Stimulated activated naive CD4-positive, alpha-beta T cell treated with Interleukin-2 at 50 U/mL for 16 hours (primary cell): ENCODE results near the gene DSCAM.

ENCODE experiments used
- DNase-seq: peaks from one replicate; lab custom pipeline; 2025; lab: John Stamatoyannopoulos, UW

The DSCAM gene

GRCh38 chr21:40546647-40547046 is 300.3 kb downstream of the DSCAM start:
- DNase-seq: no peak

GRCh38 chr21:40540216-40540615 is 306.7 kb downstream of the DSCAM start:
- DNase-seq: no peak

- no peak for DNase-seq
Measured at GRCh38 chr21:40534886-40535285, 312.1 kb downstream of the DSCAM start.

GRCh38 chr21:40531431-40532110 is 315.4 kb downstream of the DSCAM start:
- no peak for DNase-seq

- no peak for DNase-seq
Measured at GRCh38 chr21:40531016-40531415, 315.9 kb downstream of the DSCAM start.

- DNase-seq: no peak
Measured at GRCh38 chr21:40517646-40518045, 329.3 kb downstream of the DSCAM start.

- no peak for DNase-seq
Measured at GRCh38 chr21:40516335-40516734, 330.6 kb downstream of the DSCAM start.

GRCh38 chr21:40512590-40512989 is 334.4 kb downstream of the DSCAM start:
- DNase-seq: no peak

GRCh38 chr21:40507978-40508377 is 339.0 kb downstream of the DSCAM start:
- DNase-seq: no peak

GRCh38 chr21:40505681-40506080 is 341.3 kb downstream of the DSCAM start:
- no peak for DNase-seq

GRCh38 chr21:40505244-40505643 is 341.7 kb downstream of the DSCAM start:
- no peak for DNase-seq

- DNase-seq: no peak
Measured at GRCh38 chr21:40504825-40505224, 342.1 kb downstream of the DSCAM start.

GRCh38 chr21:40496116-40496515 is 350.8 kb downstream of the DSCAM start:
- DNase-seq: no peak

- no peak for DNase-seq
Measured at GRCh38 chr21:40490408-40490807, 356.6 kb downstream of the DSCAM start.

- no peak for DNase-seq
Measured at GRCh38 chr21:40489001-40489400, 358.0 kb downstream of the DSCAM start.

- no peak for DNase-seq
Measured at GRCh38 chr21:40481764-40482163, 365.2 kb downstream of the DSCAM start.

- no peak for DNase-seq
Measured at GRCh38 chr21:40474513-40474912, 372.4 kb downstream of the DSCAM start.

GRCh38 chr21:40472013-40472412 is 374.9 kb downstream of the DSCAM start:
- no peak for DNase-seq

GRCh38 chr21:40471103-40471502 is 375.9 kb downstream of the DSCAM start:
- no peak for DNase-seq

- no peak for DNase-seq
Measured at GRCh38 chr21:40466893-40467483, 380.0 kb downstream of the DSCAM start.

GRCh38 chr21:40465382-40465781 is 381.6 kb downstream of the DSCAM start:
- DNase-seq: no peak

GRCh38 chr21:40463176-40463575 is 383.8 kb downstream of the DSCAM start:
- DNase-seq: no peak

GRCh38 chr21:40461008-40461407 is 385.9 kb downstream of the DSCAM start:
- no peak for DNase-seq

- DNase-seq: no peak
Measured at GRCh38 chr21:40457741-40458140, 389.2 kb downstream of the DSCAM start.
